M059J (cell line): ENCODE measurements around the gene KRTAP9-8. TPM values are rescaled to one million over a fixed set of nuclear protein-coding genes. Genes with fewer than 3 reads are reported as not detected.
"Not testable (repeated sequence)": the region's sequence is repeated elsewhere in the genome, so short reads cannot be mapped to it uniquely, and the experiment has no call there.

Experiments
- DNase-seq: peaks from one replicate; pipeline ENCODE4 v3.0.0-alpha.2; 2012; ENCODE audit warnings: low read depth
- total RNA-seq: library from RNA; depleted of rRNA; stranded (reverse); fragments of >200 nt; shearing (Covaris generic); gene quantifications from 2 replicates; pipeline ENCODE4 v1.2.3, GENCODE V29; 2014; rRNA removed

KRTAP9-8 gene
- total RNA-seq, 1 experiment from 2014 or later, result not detected

GRCh38 chr17:41255381-41256290, 17.8 kb downstream of the KRTAP9-8 start, which contains the start of gene KRTAP9-9:
TSS of gene KRTAP9-9 (plus strand) at chr17:41255384.
- not testable (repeated sequence) for DNase-seq

- DNase-seq, result no peak
Measured at GRCh38 chr17:41256291-41256685, 18.5 kb downstream of the KRTAP9-8 start.

GRCh38 chr17:41258406-41258805, 20.6 kb downstream of the KRTAP9-8 start:
- no peak for DNase-seq

DNA sequence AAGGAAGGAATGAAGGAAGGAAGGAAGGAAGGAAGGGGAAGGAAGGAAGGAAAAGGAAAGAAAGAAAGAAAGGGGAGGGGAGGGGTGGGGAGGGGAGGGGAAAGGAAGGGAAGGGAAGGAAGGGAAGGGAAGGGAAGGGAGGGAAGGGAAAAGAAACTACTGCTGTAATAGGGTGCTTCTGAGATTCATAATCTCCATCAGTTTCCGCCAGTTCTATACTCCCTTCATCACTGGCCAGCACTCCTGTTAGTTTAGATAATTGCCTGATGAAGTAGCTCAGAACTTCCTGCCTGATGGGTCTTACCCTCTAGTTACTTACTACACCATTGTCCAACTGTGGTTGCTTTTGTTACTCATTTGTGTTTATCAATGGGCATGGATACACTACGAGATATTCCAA, 25.4 kb downstream of the KRTAP9-8 start:
- DNase-seq, result no peak

DNA sequence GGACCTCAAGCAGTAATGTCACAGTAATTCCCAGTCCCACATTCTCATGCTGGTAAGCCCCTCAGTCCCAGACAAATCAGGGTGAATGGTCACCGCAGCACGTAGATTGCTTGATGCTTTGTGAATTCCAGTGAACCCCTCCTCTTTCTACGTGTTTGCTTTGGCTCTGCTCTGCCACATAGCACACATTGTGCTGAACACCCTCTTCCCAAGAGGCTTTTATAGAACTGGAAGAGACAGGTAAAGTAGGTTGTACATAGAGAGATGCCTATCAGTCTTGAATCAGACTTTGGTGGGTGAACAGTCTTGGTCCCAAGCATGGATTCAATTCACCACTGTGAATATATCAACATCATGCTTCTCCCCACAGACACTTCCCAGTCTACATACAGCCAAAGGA, 26.8 kb downstream of the KRTAP9-8 start:
- DNase-seq, result no peak

DNA sequence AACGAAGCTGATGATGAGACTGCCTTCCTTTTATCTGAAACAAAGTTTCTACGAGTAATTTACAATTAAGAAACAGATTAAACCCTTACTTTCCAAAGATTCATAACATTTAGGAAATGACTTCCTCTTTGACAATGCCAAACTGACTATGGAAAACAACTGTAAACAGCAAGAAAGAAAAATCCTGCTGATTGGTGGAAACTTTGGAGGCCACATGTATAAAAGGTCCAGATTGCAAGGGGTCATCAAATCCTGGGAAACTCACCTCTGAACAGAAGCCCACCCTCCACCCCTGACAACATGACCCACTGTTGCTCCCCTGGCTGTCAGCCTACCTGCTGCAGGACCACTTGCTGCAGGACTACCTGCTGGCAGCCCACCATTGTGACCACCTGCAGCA, 27.3 kb downstream of the KRTAP9-8 start, which contains the start of gene KRTAP9-6:
KRTAP9-6 (plus strand) TSS at position 301 of the 400 bp plus-strand sequence; CDS start at position 301, 0 bp downstream.
- DNase-seq, result no peak

DNA sequence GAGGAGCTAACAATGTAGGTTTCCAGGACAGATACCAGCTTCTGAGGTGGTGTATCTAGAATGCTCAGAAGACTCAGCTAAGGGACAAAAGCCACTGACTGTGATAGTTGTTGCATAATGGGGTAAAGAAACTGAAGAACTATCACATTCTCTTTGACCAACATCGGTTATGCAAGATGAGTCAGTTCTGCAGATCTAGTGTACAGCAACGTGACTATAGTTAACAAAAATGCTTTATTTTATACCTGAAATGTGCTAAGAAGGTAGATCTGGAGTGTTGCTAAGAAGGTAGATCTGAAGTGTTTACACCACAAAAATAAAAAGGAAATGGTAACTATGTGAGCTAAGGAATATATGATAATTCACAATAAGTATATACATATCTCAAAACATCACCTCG, 29.9 kb downstream of the KRTAP9-8 start:
- peak; percentile 59 for DNase-seq

- not testable (repeated sequence) for DNase-seq
Measured at GRCh38 chr17:41271323-41271722, 33.5 kb downstream of the KRTAP9-8 start.

DNA sequence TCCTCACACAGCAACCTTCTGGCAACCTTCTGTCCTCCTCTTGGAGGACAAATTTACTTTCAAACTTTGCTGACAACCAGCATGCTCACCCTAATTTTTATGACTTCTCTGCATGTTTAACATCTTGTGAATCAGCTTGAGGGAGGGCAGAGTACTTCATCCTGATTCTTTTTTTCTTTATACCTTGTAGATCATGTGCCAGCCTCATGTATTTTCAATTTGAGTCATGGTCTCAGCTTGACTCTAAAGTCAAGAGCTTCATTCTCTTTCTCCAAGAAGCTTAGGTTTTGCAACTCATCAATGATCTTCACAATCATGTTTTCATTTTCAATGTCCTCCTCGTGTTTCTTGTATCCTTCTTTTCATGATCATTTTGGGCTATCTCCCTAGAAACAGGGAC, 34.1 kb downstream of the KRTAP9-8 start:
- DNase-seq, result no peak

- not testable (repeated sequence) for DNase-seq
Measured at GRCh38 chr17:41275648-41276190, 37.9 kb downstream of the KRTAP9-8 start, which contains the start of gene KRTAP9-7. TSS of gene KRTAP9-7 (plus strand) at chr17:41275698. CDS start at chr17:41275698, 0 bp downstream.

DNA sequence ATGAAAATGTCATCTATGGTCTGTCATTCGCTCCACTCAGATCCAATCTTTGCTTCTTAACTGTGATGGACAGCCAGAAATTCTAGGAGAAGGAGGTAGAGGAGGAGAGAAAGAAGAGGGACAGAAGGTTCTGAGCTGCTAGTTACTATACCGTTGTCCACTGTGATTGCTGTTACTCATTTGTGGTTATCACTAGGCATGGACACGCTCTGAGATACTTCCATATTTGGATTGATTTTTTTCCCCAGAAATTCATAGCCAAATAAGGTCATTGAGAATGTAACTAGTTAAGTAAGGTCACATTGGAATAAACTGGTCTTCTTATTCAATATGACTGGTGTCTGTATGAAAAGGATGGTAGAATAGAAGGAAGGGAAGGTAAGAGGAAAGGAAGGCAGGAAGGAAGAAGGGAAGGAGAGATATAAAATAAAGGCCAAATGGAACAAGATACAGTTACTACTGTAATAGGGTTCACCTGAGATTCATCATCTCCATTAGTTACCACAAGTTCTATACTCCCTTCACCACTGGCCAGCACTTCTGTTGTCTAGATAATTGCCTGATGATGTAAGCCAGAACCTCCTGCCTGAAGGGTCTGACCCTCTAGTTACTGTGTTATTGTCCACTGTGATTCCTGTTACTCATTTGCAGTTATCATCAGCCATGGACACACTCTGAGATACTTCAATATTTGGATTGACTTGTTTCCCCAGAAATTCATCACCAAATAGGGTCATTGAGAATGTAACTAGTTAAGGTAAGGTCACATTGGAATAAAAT, 40.6 kb downstream of the KRTAP9-8 start:
- DNase-seq, result peak; percentile 65

DNA sequence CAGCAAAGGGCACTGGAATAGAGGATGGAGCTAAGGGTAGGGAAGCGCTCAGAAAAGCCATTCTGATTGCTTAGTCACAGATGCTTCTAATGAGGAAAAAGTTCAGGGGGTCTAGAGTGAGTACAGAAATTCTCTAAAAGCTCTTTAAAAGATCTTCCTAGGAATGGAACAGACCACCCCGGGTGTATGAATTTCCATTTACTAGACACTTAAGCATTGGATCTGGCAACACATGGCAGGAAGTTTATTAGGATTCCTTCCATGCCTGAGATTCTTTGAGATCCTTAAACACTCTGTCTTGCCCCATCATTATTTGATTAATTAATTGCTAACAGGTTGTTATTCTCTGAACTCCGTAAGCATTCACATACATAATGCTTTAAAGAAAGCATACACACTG, 46.2 kb downstream of the KRTAP9-8 start:
- DNase-seq, result peak; percentile 42

- DNase-seq, result peak; percentile 29
Measured at GRCh38 chr17:41284546-41284945, 46.7 kb downstream of the KRTAP9-8 start.

GRCh38 chr17:41287050-41287449, 49.3 kb downstream of the KRTAP9-8 start:
- DNase-seq, result no peak

Other genes starting within 250 kb of the KRTAP9-8 start
- 0.22 TPM in 1 of 2 replicates, not detected in the other for gene KRTAP3-3, start 243.8 kb upstream of the KRTAP9-8 start, total RNA-seq
- gene KRTAP3-2, start 238.1 kb upstream of the KRTAP9-8 start, total RNA-seq, result not detected in 2 replicates
- gene KRTAP3-1, start 228.9 kb upstream of the KRTAP9-8 start, total RNA-seq, result 0.64 and 0.71 TPM in 2 replicates
- gene KRTAP1-5, start 210.8 kb upstream of the KRTAP9-8 start, total RNA-seq, result 3.2 and 5.7 TPM in 2 replicates
- not detected in 2 replicates for gene KRTAP1-4, start 207.8 kb upstream of the KRTAP9-8 start, total RNA-seq
- gene KRTAP1-3, start 203.1 kb upstream of the KRTAP9-8 start, total RNA-seq, result not detected in 2 replicates
- not detected in 2 replicates for gene KRTAP1-1, start 196.5 kb upstream of the KRTAP9-8 start, total RNA-seq
- gene KRTAP2-1, start 190.7 kb upstream of the KRTAP9-8 start, total RNA-seq, result not detected in 2 replicates
- not detected in 2 replicates for gene KRTAP2-2, start 182.8 kb upstream of the KRTAP9-8 start, total RNA-seq
- gene KRTAP2-3, start 177.9 kb upstream of the KRTAP9-8 start, total RNA-seq, result 0.34 and 3.2 TPM in 2 replicates
- gene KRTAP2-4, start 172.1 kb upstream of the KRTAP9-8 start, total RNA-seq, result not detected in 2 replicates
- gene KRTAP4-7, start 153.8 kb upstream of the KRTAP9-8 start, total RNA-seq, result not detected in 2 replicates
- 0.10 TPM in 1 of 2 replicates, not detected in the other for gene KRTAP4-8, start 139.9 kb upstream of the KRTAP9-8 start, total RNA-seq
- not detected in 2 replicates for gene KRTAP4-16, start 135.8 kb upstream of the KRTAP9-8 start, total RNA-seq
- not detected in 2 replicates for gene KRTAP4-9, start 132.6 kb upstream of the KRTAP9-8 start, total RNA-seq
- gene KRTAP4-11, start 119.6 kb upstream of the KRTAP9-8 start, total RNA-seq, result not detected in 2 replicates
- not detected in 2 replicates for gene KRTAP4-12, start 113.8 kb upstream of the KRTAP9-8 start, total RNA-seq
- gene KRTAP4-6, start 97.5 kb upstream of the KRTAP9-8 start, total RNA-seq, result not detected in 2 replicates
- gene KRTAP4-5, start 88.2 kb upstream of the KRTAP9-8 start, total RNA-seq, result not detected in 2 replicates
- not detected in 2 replicates for gene KRTAP4-4, start 77.3 kb upstream of the KRTAP9-8 start, total RNA-seq
- gene KRTAP4-3, start 69.8 kb upstream of the KRTAP9-8 start, total RNA-seq, result not detected in 2 replicates
- not detected in 2 replicates for gene KRTAP4-2, start 59.8 kb upstream of the KRTAP9-8 start, total RNA-seq
- not detected in 2 replicates for gene KRTAP4-1, start 53.1 kb upstream of the KRTAP9-8 start, total RNA-seq
- not detected in 2 replicates for gene KRTAP9-1, start 48.1 kb upstream of the KRTAP9-8 start, total RNA-seq
- gene KRTAP9-2, start 11.4 kb upstream of the KRTAP9-8 start, total RNA-seq, result not detected in 2 replicates
- gene KRTAP9-3, start 5.5 kb upstream of the KRTAP9-8 start, total RNA-seq, result not detected in 2 replicates
- gene KRTAP9-4, start 11.7 kb downstream of the KRTAP9-8 start, total RNA-seq, result not detected in 2 replicates
- not detected in 2 replicates for gene KRTAP9-9, start 17.4 kb downstream of the KRTAP9-8 start, total RNA-seq
- not detected in 2 replicates for gene KRTAP9-6, start 27.4 kb downstream of the KRTAP9-8 start, total RNA-seq
- gene KRTAP9-7, start 37.7 kb downstream of the KRTAP9-8 start, total RNA-seq, result not detected in 2 replicates
- not detected in 2 replicates for gene KRTAP29-1, start 64.9 kb downstream of the KRTAP9-8 start, total RNA-seq
- gene KRTAP16-1, start 71.3 kb downstream of the KRTAP9-8 start, total RNA-seq, result not detected in 2 replicates
- not detected in 2 replicates for gene KRTAP17-1, start 77.7 kb downstream of the KRTAP9-8 start, total RNA-seq
- 0.17 TPM in 1 of 2 replicates, not detected in the other for gene KRT33A, start 112.8 kb downstream of the KRTAP9-8 start, total RNA-seq
- gene KRT33B, start 131.8 kb downstream of the KRTAP9-8 start, total RNA-seq, result 1.3 TPM in 1 of 2 replicates, not detected in the other
- 6.7 and 7.6 TPM in 2 replicates for gene KRT34, start 144.3 kb downstream of the KRTAP9-8 start, total RNA-seq
- not detected in 2 replicates for gene KRT31, start 159.6 kb downstream of the KRTAP9-8 start, total RNA-seq
- gene KRT37, start 186.6 kb downstream of the KRTAP9-8 start, total RNA-seq, result not detected in 2 replicates
- gene KRT38, start 203.0 kb downstream of the KRTAP9-8 start, total RNA-seq, result not detected in 2 replicates
- 0.05 TPM in 1 of 2 replicates, not detected in the other for gene KRT32, start 229.4 kb downstream of the KRTAP9-8 start, total RNA-seq
- not detected in 2 replicates for gene KRT35, start 243.2 kb downstream of the KRTAP9-8 start, total RNA-seq